BLaER1 treated with 17β-estradiol and CSF1 and Interleukin-3, amounts not matched to agents 10 nM and 100 nM (cell line): Measurements from ENCODE around the gene CPNE6.
A peak's percentile ranks its signal among the peaks of the same experiment; 100 is the strongest.
"Not testable (repeated sequence)": the region's sequence is repeated elsewhere in the genome, so short reads cannot be mapped to it uniquely, and the experiment has no call there.

ENCODE experiments used
- H3K27ac ChIP-seq, 11 experiments: shearing (Covaris generic); formaldehyde crosslinking; 2 replicates each; pipeline ENCODE4 v1.8.1; 2022
- H3K27me3 ChIP-seq, 11 experiments: shearing (Covaris generic); formaldehyde crosslinking; 2 replicates each; pipeline ENCODE4 v1.8.1; 2022
- H3K36me3 ChIP-seq, 11 experiments: shearing (Covaris generic); formaldehyde crosslinking; 2 replicates each; pipeline ENCODE4 v1.8.1; 2022
- H3K4me1 ChIP-seq, 10 experiments: shearing (Covaris generic); formaldehyde crosslinking; 2 replicates each; pipeline ENCODE4 v1.8.1; 2022
- H3K4me2 ChIP-seq, 11 experiments: shearing (Covaris generic); formaldehyde crosslinking; 2 replicates each; pipeline ENCODE4 v1.8.1; 2022
- H3K4me3 ChIP-seq, 10 experiments: shearing (Covaris generic); formaldehyde crosslinking; 2 replicates each; pipeline ENCODE4 v1.8.1; 2022
- H3K9ac ChIP-seq, 11 experiments: shearing (Covaris generic); formaldehyde crosslinking; 2 replicates each; pipeline ENCODE4 v1.8.1; 2022
- H3K9me3 ChIP-seq, 11 experiments: shearing (Covaris generic); formaldehyde crosslinking; replicated peaks in 1 of 11; 2 replicates each; pipeline ENCODE4 v1.8.1; 2022
- H4K20me1 ChIP-seq, 11 experiments: shearing (Covaris generic); formaldehyde crosslinking; 2 replicates each; pipeline ENCODE4 v1.8.1; 2022
- Cebpa-rat ChIP-seq, 11 experiments: shearing (Covaris generic); IDR thresholded peaks; 2 replicates each; pipeline ENCODE4 v1.8.1; 2022

CPNE6 gene

DNA sequence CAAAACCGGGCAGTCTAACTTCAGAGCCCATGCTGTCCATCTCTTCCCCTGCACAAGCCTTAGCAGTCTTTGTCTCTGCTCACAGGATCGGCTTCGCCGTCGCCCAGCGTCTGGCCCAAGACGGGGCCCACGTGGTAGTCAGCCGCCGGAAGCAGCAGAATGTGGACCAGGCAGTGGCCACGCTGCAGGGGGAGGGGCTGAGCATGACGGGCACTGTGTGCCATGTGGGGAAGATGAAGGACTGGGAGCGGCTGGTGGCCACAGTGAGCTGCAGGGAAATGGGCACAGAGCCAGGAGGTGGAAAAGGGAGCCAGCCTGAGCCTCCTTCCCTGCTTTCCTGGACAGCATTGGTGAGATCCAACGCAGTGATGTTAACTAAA is 33.7 kb upstream of the CPNE6 start:
- H3K9me3 ChIP-seq: peaks cover 2 to 12% (median 10%) of the 10 kb centered on the region in 11 experiments; a peak in 21 of 22 replicates
- H3K4me1 ChIP-seq: peaks cover 9 to 49% (median 22%) of the 10 kb centered on the region in 10 experiments; a peak in 19 of 20 replicates
- H3K27me3 ChIP-seq: no peaks in the 10 kb centered on the region
- H3K4me2 ChIP-seq: peak overlapping the region in 5 of 11 experiments; percentile 11 to 91 (median 24); a peak in 4 of 22 replicates
- no peaks in the 10 kb centered on the region for H4K20me1 ChIP-seq
- no peak for TF ChIP-seq Cebpa-rat (IDR thresholded peaks at IDR 0.05)
- H3K9ac ChIP-seq: no peak overlapping the region
- H3K36me3 ChIP-seq: no peaks in the 10 kb centered on the region
- no peak overlapping the region for H3K27ac ChIP-seq
- no peak overlapping the region for H3K4me3 ChIP-seq

DNA sequence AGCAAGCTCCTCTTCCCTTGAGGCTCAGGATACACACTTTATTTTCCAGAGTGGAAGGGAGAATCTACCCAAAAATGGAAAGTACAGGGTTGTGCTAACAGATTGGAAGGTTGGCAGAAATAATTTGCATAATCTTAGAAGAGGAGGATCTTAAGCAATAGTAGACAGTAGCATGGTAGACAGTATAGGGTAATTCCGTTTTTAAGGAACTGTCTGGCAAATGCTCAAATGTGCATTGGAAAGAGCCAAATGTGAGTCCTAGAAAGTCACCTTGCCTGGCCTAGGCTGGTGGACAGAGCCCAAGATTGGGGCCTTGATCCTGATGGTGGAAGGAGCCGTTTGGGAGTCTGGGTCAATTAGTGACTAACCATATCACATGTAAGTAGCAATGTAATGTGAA is 32.7 kb upstream of the CPNE6 start:
- Histone ChIP-seq H3K27ac (no peak overlapping the region), H3K4me3 (no peak overlapping the region), H3K36me3 (no peaks in the 10 kb centered on the region), H3K4me1 (peaks cover 9 to 38% (median 17%) of the 10 kb centered on the region in 10 experiments; a peak in 19 of 20 replicates), H4K20me1 (no peaks in the 10 kb centered on the region), H3K9ac (no peak overlapping the region), H3K27me3 (no peaks in the 10 kb centered on the region), H3K4me2 (no peak overlapping the region), H3K9me3 (peaks cover 0 to 2% (median under 1%) of the 10 kb centered on the region in 11 experiments; a peak in 3 of 22 replicates)
- no peak for TF ChIP-seq Cebpa-rat (IDR thresholded peaks at IDR 0.05)

DNA sequence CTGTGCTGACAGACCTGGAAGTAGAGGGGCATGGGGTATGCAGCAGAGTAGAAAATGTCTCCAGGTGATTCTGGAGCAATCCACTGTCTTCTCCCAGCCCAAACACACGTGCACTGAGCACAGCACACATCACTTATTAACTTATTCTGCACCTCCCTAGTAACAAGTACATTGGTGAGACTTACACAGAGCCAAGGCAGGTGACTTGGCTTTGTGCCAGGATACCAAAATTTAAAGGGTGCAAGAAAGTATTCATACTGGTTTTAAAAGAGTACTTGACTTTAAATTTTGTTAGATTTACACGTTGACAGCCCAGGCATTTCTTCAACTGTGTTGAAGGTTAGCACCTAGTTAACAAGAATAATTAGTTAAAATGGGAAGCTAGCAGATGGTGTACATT is 30.7 kb upstream of the CPNE6 start:
- H3K4me3 ChIP-seq: no peak overlapping the region
- peaks cover 9 to 20% (median 14%) of the 10 kb centered on the region in 10 experiments; a peak in 19 of 20 replicates for H3K4me1 ChIP-seq
- no peaks in the 10 kb centered on the region for H3K36me3 ChIP-seq
- H4K20me1 ChIP-seq: no peaks in the 10 kb centered on the region
- H3K27me3 ChIP-seq: no peaks in the 10 kb centered on the region
- no peaks in the 10 kb centered on the region for H3K9me3 ChIP-seq
- TF ChIP-seq Cebpa-rat (IDR thresholded peaks at IDR 0.05): no peak
- no peak overlapping the region for H3K4me2 ChIP-seq
- H3K27ac ChIP-seq: no peak overlapping the region
- no peak overlapping the region for H3K9ac ChIP-seq

DNA sequence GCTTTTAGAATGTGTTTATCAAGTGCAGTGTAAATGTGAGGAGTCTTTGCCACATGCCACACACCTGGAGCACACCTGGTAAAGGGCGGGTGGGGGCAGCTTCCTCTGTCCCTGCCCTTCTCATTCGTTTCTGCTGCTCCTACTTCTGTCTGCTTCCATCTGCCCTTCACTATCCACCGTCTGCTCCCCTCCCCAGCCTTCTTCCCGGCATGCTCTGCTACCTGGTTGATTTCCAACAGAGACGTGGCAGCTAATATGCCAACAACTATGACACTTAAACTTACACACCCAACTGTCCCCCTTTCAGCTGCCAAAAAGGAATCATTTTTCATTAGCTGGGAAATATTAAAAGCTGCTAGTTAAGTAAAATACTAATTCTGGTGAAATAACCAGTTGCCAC is 28.6 kb upstream of the CPNE6 start:
- no peaks in the 10 kb centered on the region for H3K36me3 ChIP-seq
- no peak overlapping the region for H3K4me2 ChIP-seq
- H3K27me3 ChIP-seq: no peaks in the 10 kb centered on the region
- peaks cover 0 to 5% (median under 1%) of the 10 kb centered on the region in 10 experiments; a peak in 10 of 20 replicates for H3K4me1 ChIP-seq
- no peaks in the 10 kb centered on the region for H3K9me3 ChIP-seq
- no peak overlapping the region for H3K27ac ChIP-seq
- H3K9ac ChIP-seq: no peak overlapping the region
- no peak overlapping the region for H3K4me3 ChIP-seq
- H4K20me1 ChIP-seq: no peaks in the 10 kb centered on the region
- TF ChIP-seq Cebpa-rat (IDR thresholded peaks at IDR 0.05): no peak

DNA sequence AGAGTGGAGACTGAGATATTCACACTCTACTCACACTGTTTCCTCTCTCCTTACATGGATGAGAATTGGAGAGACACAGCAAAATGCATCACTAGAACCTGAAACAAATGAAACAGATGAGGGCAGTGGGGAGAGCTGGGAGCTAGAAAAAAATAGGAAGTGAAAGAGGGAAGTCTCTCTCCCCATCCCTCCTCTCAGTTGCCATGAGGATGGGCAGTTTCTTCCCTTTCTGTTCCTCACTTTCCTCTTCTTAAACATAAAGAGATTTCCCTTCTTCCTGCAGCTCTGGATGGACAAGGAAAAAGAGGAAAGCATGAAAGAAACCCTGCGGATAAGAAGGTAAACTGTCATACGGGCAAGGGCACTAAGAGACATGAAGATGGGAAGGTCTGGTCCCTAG is 22.4 kb upstream of the CPNE6 start:
- H4K20me1 ChIP-seq: peaks cover 0 to 13% (median 0%) of the 10 kb centered on the region in 11 experiments; a peak in 7 of 22 replicates
- not testable (repeated sequence) for H3K9ac ChIP-seq, H3K4me3 ChIP-seq, H3K36me3 ChIP-seq, H3K9me3 ChIP-seq
- H3K27me3 ChIP-seq: peaks cover 4 to 23% (median 20%) of the 10 kb centered on the region in 11 experiments; a peak in 16 of 22 replicates
- H3K4me1 ChIP-seq: peaks cover 29 to 56% (median 43%) of the 10 kb centered on the region in 10 experiments
- H3K4me2 ChIP-seq: peak overlapping the region; percentile 38 to 77 (median 60); a peak in 21 of 22 replicates
- H3K27ac ChIP-seq: peak overlapping the region in 2 of 11 experiments; percentile 22 to 40; a peak in 1 of 22 replicates

DNA sequence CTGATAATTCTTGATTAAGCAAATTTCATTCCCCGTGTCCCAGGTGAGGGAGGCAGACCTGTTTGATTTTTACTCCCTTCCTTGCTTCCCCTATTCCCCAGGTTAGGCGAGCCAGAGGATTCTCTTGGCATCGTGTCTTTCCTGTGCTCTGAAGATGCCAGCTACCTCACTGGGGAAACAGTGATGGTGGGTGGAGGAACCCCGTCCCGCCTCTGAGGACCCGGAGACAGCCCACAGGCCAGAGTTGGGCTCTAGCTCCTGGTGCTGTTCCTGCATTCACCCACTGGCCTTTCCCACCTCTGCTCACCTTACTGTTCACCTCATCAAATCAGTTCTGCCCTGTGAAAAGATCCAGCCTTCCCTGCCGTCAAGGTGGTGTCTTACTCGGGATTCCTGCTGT is 20.6 kb upstream of the CPNE6 start:
- H3K4me3 ChIP-seq, H3K9ac ChIP-seq, H3K9me3 ChIP-seq, H3K36me3 ChIP-seq, H3K27ac ChIP-seq: not testable (repeated sequence)
- Histone ChIP-seq H3K27me3 (peaks cover 4 to 28% (median 21%) of the 10 kb centered on the region in 11 experiments; a peak in 16 of 22 replicates), H4K20me1 (peaks cover 0 to 18% (median 0%) of the 10 kb centered on the region in 11 experiments; a peak in 7 of 22 replicates), H3K4me1 (peaks cover 29 to 56% (median 43%) of the 10 kb centered on the region in 10 experiments), H3K4me2 (peak overlapping the region; percentile 96 to 100 (median 100); a peak in 20 of 22 replicates)

DNA sequence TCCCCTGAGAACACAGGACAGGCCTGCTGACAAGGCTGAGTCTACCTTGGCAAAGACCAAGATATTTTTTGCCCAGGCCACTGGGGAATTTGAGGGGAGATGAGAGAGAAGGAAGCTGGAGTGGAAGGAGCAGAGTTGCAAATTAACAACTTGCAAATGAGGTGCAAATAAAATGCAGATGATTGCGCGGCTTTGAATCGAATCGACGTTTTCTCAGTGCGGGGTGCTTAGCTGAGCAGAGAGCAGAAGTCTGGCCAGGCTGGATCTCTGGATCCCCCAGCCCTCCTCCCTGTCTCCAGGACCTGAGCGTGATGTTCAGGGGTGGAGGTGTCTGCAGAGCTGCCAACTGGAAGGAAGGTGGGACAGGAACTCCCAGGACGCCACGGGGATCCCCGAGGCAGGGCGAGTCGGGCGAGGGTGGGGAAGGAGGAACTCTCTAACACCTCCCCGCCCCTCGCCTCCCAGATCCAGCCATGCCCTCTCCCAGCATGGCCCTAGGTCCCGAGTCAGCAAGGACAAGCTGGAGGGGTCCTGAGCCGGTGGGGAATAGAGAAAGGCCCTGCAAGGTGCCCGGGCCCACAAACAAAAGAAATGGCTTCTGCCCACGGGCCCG is 20.1 kb upstream of the CPNE6 start:
- Histone ChIP-seq H3K9ac (peak overlapping the region; percentile 68 to 83 (median 77)), H3K4me2 (peak overlapping the region; percentile 96 to 100 (median 100)), H3K4me3 (peak overlapping the region; percentile 68 to 79 (median 71)), H3K36me3 (no peaks in the 10 kb centered on the region), H3K27me3 (peaks cover 4 to 28% (median 21%) of the 10 kb centered on the region in 11 experiments; a peak in 16 of 22 replicates), H4K20me1 (peaks cover 0 to 18% (median 0%) of the 10 kb centered on the region in 11 experiments; a peak in 8 of 22 replicates), H3K9me3 (no peaks in the 10 kb centered on the region), H3K4me1 (peaks cover 29 to 56% (median 43%) of the 10 kb centered on the region in 10 experiments), H3K27ac (peak overlapping the region; percentile 38 to 84 (median 69); a peak in 20 of 22 replicates)
- TF ChIP-seq Cebpa-rat (IDR thresholded peaks at IDR 0.05): no peak

DNA sequence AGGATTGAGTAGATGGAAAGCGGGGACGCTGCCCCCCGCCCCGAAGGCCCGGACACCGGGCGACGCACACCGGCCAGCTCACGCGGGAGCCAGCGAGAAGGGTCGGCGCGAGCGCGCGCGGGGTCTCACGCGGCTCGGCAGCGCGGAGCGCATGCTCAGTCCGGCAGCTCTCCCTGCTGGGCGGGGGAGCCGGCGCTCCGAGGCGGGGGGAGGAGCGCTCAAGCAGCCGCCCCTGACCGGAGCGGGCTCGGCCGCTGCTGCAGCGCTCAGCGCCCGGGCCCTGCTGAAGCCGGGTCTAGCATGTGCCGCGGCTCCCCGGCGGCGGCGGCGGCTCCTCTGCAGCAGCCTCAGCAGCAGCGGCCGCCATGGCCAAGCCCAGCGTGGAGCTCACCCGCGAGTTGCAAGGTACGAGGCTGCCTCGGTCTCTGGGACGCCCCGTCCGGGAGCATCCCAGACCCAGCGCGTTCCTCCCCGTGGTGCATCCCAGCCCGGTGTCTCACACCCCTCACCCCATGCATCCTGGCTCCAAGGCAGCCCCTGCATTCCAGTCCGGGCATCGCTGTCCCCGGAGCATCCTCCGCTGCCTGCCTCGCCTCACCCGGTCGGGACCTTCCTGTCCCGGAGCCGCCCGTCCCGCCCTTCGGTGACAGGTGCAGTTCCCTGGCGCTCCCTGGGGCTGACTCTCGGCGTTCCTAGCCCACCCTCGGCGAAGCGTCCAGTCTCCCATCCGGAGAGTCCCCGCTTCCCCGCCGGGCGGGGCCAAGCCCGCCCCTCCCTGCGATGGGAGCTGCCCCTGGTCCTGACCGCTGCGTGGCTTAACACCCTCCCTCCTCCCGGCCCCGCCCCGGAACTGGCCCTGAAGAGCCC is 19.3 kb upstream of the CPNE6 start, which contains the start of gene CARMIL3:
CARMIL3 (plus strand) TSS at position 221 of the 867 bp plus-strand sequence; CDS start at position 366, 145 bp downstream.
- Histone ChIP-seq H3K4me3 (peak within 1 kb of the TSS; percentile 68 to 79 (median 71)), H3K4me1 (peaks cover 35 to 56% (median 43%) of the 10 kb centered on the region in 10 experiments), H3K4me2 (peak within 1 kb of the TSS; percentile 96 to 100 (median 100)), H3K36me3 (no peaks in the 10 kb centered on the region), H4K20me1 (peaks cover 0 to 18% (median 0%) of the 10 kb centered on the region in 11 experiments; a peak in 8 of 22 replicates), H3K9ac (peak within 1 kb of the TSS; percentile 68 to 83 (median 77)), H3K27me3 (peaks cover 4 to 28% (median 21%) of the 10 kb centered on the region in 11 experiments; a peak in 16 of 22 replicates), H3K27ac (peak within 1 kb of the TSS; percentile 38 to 84 (median 69); a peak in 20 of 22 replicates), H3K9me3 (no peaks in the 10 kb centered on the region)
- no peak for TF ChIP-seq Cebpa-rat (IDR thresholded peaks at IDR 0.05)
